ENCODE data around the gene SH3PXD2A.

GRCh38 chr10:103718247-103718620 lies 137.1 kb downstream of the SH3PXD2A start:
- TF ChIP-seq POLR2A (IDR thresholded peaks at IDR 0.05; ENCODE audit: low read depth, low read length) (no peak), POLR2AphosphoS5 (IDR thresholded peaks at IDR 0.05; ENCODE audit: low read depth, low read length) (no peak), TAF1 (IDR thresholded peaks at IDR 0.05; ENCODE audit: low read depth, low read length) (no peak), PAX5 (IDR thresholded peaks at IDR 0.05; ENCODE audit: insufficient read depth, low read length, severe bottlenecking) (no peak), SPI1 (IDR thresholded peaks at IDR 0.05; ENCODE audit: low read depth, low read length) (no peak)

All from GM12891 (cell line).